Ammon's horn (tissue), 1 donor: ENCODE data around the gene PPY.
"Not testable (repeated sequence)": the region's sequence is repeated elsewhere in the genome, so short reads cannot be mapped to it uniquely, and the experiment has no call there.

Source experiments
- DNase-seq: peaks from one replicate; pipeline ENCODE4 v3.0.0-alpha.2; 2016; ENCODE audit warnings: low spot score

PPY gene

GRCh38 chr17:43966276-43966675 is 24.0 kb upstream of the PPY start:
- no peak for DNase-seq

GRCh38 chr17:43962479-43962878 is 20.2 kb upstream of the PPY start:
- no peak for DNase-seq

GRCh38 chr17:43961954-43962353 is 19.7 kb upstream of the PPY start:
- no peak for DNase-seq

- not testable (repeated sequence) for DNase-seq
These were observed 19.0 kb upstream of the PPY start for GRCh38 chr17:43961292-43961691.

- no peak for DNase-seq
These were observed 16.6 kb upstream of the PPY start for GRCh38 chr17:43958748-43959352.

- DNase-seq, result no peak
These were observed 13.9 kb upstream of the PPY start for GRCh38 chr17:43956222-43956621.

GRCh38 chr17:43953746-43954145 is 11.5 kb upstream of the PPY start, which contains the start of gene PYY:
Gene PYY, minus strand, starts transcription at chr17:43953940. Its CDS starts 457 bp downstream, at chr17:43953483.
- DNase-seq, result no peak

GRCh38 chr17:43952724-43953666 is 10.7 kb upstream of the PPY start:
- no peak for DNase-seq

- DNase-seq, result no peak
These were observed 10.1 kb upstream of the PPY start for GRCh38 chr17:43952351-43952723.

GRCh38 chr17:43951750-43952149 is 9.5 kb upstream of the PPY start:
- DNase-seq, result no peak

GRCh38 chr17:43950554-43950953 is 8.3 kb upstream of the PPY start:
- no peak for DNase-seq

GRCh38 chr17:43949781-43950180 is 7.5 kb upstream of the PPY start:
- DNase-seq, result no peak

GRCh38 chr17:43946781-43947180 is 4.5 kb upstream of the PPY start:
- no peak for DNase-seq

GRCh38 chr17:43945074-43945829 is 3.0 kb upstream of the PPY start:
- no peak for DNase-seq

GRCh38 chr17:43940630-43941029 is 1.6 kb downstream of the PPY start:
- no peak for DNase-seq

- no peak for DNase-seq
These were observed 2.4 kb downstream of the PPY start for GRCh38 chr17:43939886-43940285.

GRCh38 chr17:43939452-43939851 is 2.8 kb downstream of the PPY start:
- DNase-seq, result not testable (repeated sequence)

GRCh38 chr17:43938838-43939182 is 3.5 kb downstream of the PPY start:
- DNase-seq, result no peak

GRCh38 chr17:43936434-43936833 is 5.8 kb downstream of the PPY start:
- no peak for DNase-seq

GRCh38 chr17:43935926-43936261 is 6.4 kb downstream of the PPY start:
- no peak for DNase-seq

GRCh38 chr17:43935204-43935925 is 6.9 kb downstream of the PPY start:
- DNase-seq, result no peak

- DNase-seq, result no peak
These were observed 9.4 kb downstream of the PPY start for GRCh38 chr17:43932923-43933322.
